Skeletal muscle cell (primary cell): Measurements from ENCODE around the gene SRPK2.
"Not testable (repeated sequence)": the region's sequence is repeated elsewhere in the genome, so short reads cannot be mapped to it uniquely, and the experiment has no call there.

Experiments used
- DNase-seq: peaks from one replicate; pipeline ENCODE4 v3.0.0-alpha.2; 2010; ENCODE audit warnings: low read depth
- H3K4me3 ChIP-seq: 2 replicates; pipeline ENCODE4 v1.5.1; 2011; ENCODE audit warnings: low read depth, mild to moderate bottlenecking, control low read depth, low read length, moderate library complexity

SRPK2 gene

DNA sequence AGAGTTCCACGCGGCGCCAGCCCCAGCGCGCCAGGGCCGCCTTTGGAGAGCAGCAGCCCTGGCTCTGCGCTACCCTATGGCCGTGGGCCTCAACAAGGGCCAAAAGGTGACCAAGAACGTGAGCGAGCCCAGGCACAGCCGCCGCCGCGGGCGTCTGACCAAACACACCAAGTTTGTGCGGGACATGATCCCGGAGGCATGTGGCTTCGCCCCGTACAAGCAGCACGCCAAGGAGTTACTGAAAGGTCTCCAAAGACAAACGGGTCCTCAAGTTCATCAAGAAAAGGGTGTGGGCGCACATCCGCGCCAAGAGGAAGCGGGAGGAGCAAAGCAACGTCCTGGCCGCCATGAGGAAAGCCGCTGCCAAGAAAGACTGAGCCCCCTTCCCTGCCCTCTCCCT, 144.1 kb downstream of the SRPK2 start:
- H3K4me3 ChIP-seq: no peak overlapping the region
- DNase-seq: no peak

- H3K4me3 ChIP-seq: no peak overlapping the region
- no peak for DNase-seq
Observed at GRCh38 chr7:105241198-105241597, 147.5 kb downstream of the SRPK2 start.

- DNase-seq: no peak
- no peak overlapping the region for H3K4me3 ChIP-seq
Observed at GRCh38 chr7:105238198-105238765, 150.4 kb downstream of the SRPK2 start.

DNA sequence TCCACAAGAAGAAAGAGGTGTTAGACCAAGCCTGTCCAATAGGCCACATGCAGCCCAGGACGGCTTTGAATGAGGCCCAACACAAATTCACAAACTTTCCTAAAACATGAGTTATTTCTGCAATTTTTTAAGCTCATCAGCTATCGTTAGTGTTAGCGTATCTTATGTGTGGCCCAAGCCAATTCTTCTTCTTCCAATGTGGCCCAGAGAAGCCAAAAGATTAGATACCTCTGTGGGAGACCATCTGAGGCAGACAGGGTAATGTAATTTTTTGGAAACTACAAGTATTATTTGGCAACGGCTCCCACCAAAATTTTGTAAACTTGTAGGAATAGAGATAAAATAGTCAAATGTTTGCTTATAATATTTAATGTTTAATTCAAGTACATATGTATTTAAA, 153.8 kb downstream of the SRPK2 start:
- no peak for DNase-seq
- H3K4me3 ChIP-seq: no peak overlapping the region

DNA sequence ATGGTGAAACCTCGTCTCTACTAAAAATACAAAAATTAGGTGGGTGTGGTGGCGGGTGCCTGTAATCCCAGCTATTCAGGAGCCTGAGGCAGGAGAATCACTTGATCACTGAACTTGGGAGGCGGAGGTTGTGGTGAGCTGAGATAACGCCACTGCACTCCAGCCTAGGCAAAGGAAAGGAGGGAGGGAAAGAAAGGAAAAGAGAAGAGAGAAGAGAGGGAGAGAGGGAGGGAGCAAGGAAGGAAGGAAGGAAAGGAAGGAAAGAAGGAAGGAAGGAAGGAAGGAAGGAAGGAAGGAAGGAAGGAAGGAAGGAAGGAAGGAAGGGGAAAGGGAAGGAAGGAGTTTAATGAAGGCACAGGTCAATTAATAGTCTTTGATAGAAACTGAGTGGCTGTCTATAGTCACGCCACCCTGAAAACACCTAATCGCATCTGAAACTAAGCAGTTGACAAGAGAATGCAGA, 155.9 kb downstream of the SRPK2 start:
- not testable (repeated sequence) for H3K4me3 ChIP-seq, DNase-seq

DNA sequence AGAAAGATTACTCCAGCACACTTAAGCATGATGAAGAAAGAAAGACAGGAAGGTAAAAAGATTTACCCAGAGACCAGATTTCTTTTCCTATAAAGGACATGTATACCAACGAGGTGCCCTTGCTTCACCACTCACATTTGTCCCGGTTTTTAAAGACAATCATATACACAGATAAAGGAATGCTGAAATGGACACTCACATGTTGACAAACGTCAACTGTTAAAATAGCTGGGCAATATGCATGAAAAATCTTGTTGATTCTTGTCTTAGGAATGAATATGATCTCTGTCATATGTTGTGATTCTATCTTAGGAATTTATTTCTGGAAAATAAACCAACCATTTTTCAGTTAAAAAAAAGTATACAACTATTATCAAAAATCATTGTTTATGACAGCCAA, 158.2 kb downstream of the SRPK2 start:
- no peak for DNase-seq
- no peak overlapping the region for H3K4me3 ChIP-seq

DNA sequence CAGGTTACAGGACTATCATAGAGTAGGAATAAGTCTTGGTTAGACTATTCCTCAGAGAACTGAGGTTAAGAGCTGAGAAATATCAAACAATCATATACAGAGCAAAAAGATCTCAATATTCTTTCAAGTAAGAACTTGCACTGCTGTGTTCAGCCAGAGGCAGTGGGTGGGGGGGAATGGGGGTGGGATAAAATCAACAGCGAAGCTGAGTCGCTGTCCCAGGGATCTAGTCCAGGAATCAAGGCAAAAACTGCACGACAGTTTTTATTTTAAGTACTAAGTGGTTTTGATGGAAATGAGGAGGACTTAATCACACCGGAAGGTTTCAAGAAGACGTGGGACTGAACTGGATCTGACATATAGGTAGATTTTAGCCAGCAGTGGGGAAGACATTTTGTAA, 159.1 kb downstream of the SRPK2 start:
- H3K4me3 ChIP-seq: no peak overlapping the region
- no peak for DNase-seq

- H3K4me3 ChIP-seq: no peak overlapping the region
- no peak for DNase-seq
Observed at GRCh38 chr7:105228555-105228954, 160.2 kb downstream of the SRPK2 start.

DNA sequence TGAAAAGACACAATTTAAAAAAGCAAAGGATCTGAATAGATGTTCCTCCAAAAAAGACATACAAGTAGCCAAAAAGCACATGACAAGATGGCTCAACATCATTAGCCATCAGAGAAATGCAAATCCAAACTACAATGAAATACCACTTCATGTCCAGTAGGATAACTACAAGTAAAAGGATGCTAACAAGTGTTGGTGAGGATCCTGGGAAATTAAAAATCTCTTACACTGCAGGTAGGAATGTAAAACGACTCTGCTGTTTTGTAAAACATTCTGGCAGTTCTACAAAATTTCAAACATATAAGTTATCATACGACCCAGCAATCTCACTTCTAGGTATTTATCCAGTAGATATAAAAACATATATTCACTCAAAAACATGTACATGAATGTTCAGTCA, 161.3 kb downstream of the SRPK2 start:
- no peak for DNase-seq
- no peak overlapping the region for H3K4me3 ChIP-seq

- peak; percentile 85 for DNase-seq
- H3K4me3 ChIP-seq: no peak overlapping the region
Observed at GRCh38 chr7:105224884-105225651, 163.7 kb downstream of the SRPK2 start.

DNA sequence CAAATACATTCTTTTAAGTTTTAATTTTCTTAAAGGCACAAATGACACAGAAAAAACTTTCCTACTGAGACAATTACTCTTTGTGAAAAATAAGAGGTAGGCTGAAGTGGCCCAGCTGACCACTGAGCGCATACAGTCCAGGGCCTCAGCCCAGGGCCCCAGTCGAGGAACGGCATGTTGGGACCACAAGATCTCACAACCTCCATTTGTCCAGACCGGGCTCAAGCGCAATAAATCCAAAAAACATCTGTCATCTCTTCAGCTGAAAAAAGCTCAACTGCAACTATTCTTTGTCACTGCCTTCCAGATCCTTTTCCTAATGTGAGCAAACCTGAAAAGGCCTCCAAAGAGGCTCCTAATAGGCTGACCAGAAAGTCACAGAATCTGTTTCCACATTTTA, 165.8 kb downstream of the SRPK2 start:
- H3K4me3 ChIP-seq: no peak overlapping the region
- DNase-seq: no peak

DNA sequence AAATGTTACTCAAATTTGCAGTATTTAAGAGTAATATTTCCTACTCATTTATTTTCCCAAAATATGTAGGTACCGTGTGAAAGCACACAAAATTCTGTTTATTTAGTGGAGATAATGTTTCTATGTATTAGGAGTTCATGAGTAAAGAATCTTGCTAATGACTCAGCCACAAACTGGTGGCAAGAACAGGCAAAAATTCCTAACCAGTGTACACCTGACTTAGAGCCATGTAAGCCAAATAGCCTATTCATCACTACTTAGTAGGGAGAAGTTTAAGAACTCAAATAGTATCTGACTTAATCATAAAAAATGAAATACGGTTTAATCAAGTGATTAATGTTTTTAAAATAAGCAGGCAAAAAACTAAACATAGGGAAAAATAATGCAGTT, 169.0 kb downstream of the SRPK2 start:
- no peak overlapping the region for H3K4me3 ChIP-seq
- DNase-seq: no peak

DNA sequence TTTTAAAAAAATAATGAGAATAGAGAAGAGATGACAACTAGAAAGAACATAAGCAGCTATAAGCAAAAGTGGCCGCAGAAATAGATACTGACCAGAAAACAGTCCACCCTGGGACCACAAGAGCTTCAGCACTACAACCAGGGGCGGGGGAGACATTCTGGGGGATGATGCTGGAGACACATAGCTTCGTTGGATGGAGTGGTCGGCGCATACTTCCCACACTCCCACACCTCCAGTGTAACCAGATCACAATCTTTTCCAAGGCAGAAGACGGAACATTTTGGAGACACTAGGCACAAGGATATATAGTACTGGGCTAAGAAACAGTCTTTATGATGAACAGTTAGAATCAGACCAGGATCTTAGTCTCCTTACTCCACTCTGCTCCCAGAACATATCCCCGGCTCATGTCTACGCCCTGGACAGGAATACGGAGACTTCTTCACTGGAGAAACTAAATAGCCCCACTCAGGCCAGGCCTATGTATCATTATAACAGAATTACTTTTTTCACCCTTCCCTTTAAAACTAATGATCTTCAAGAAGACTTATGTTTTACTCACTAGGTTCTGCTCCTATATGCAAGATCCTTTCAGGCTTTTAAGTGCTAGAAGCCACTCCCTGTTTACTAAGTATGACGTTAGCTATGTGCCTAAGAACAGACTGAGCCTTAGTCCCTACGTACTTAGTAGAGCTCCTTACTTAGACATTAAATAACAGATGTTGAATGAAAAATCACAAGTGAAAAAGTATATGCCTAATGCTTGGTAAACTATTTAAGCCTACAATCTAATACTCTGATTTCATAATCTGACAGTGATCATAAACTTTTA, 169.6 kb downstream of the SRPK2 start:
- no peak overlapping the region for H3K4me3 ChIP-seq
- no peak for DNase-seq

GRCh38 chr7:105218215-105218614, 170.5 kb downstream of the SRPK2 start:
- H3K4me3 ChIP-seq: no peak overlapping the region
- DNase-seq: no peak

DNA sequence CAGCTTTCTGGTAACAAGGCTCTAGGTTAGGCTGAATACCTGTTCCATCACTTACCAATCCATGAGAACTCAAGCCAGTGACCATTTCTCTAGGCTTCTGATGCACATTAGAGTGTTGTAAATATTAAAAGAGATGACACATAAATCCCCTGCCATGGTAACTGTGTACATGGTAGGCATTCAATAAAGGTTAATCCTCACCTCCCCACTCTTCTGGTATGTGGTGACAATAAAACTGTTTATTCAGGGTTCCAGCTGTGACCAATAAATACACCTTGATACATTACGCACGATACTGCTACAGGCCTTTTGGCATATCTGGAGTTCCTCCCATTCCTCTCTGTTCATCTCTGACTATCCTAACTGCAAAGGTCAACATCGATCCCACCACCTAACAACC, 171.9 kb downstream of the SRPK2 start:
- no peak for DNase-seq
- H3K4me3 ChIP-seq: no peak overlapping the region

DNA sequence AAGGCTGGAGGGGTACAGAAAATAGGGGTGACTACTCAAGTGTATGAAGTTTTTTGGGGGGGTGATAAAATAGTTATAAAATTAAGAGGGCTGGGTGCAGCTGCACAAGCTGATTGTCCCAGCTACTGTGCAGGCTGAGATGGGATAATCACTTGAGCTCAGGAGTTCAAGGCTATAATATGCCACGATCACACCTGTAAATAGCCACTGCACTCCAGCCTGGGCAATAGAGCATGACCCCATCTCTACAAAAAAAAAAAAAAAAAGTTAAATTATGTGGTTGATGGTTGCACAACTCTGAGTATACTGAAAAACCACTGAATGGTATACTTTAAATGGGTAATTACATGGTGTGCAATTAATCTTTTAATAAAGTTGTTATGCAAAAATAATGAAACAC, 172.9 kb downstream of the SRPK2 start:
- H3K4me3 ChIP-seq: no peak overlapping the region
- DNase-seq: no peak

GRCh38 chr7:105215182-105215581, 173.5 kb downstream of the SRPK2 start:
- no peak for DNase-seq
- no peak overlapping the region for H3K4me3 ChIP-seq

GRCh38 chr7:105213611-105214010, 175.1 kb downstream of the SRPK2 start:
- H3K4me3 ChIP-seq: no peak overlapping the region
- no peak for DNase-seq

GRCh38 chr7:105212212-105212611, 176.5 kb downstream of the SRPK2 start:
- H3K4me3 ChIP-seq: no peak overlapping the region
- no peak for DNase-seq

DNA sequence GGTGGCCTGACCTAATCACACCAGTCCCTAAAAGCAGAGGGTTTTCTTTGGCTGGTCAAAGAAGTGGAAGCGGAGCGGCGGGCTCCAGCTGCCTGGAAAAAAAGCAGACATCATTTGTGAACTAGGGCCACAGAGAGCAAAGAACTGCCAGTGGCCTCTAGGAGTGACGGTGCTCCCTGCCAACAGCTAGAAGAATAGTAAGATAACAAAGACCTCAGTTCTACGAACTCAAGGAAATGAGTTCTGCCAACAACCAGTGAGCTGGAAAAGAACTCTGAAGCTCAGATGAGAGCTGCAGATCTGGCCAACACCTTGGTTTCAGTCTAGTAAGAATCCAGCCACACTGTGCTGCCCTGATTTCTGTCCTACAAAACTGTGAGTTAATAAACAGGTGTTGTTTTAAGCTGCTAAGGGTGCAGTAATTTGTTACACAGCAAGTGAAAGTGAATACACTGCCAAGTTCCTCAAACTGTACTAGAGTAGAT, 178.0 kb downstream of the SRPK2 start:
- no peak for DNase-seq
- no peak overlapping the region for H3K4me3 ChIP-seq
